SU-DHL-6 (cell line): ENCODE data around the gene C3orf62.

Experiments
- EZH2phosphoT487 ChIP-seq: fragments of 200-600 bp; sonication (generic), shearing (Covaris generic); conservative IDR thresholded peaks from 2 replicates; pipeline ENCODE4 v1.6.1; 2018; ENCODE audit warnings: mild to moderate bottlenecking, antibody characterized with exemption, low read length, moderate library complexity, mixed read lengths
- TF ChIP-seq, protein P1 (sequence below): fragments of 200-600 bp; sonication (generic); IDR thresholded peaks from one replicate; pipeline ENCODE4 v1.5.1; 2017; ENCODE audit warnings: antibody characterized with exemption, mild to moderate bottlenecking, low read length, moderate library complexity; ENCODE audit not compliant: insufficient read depth, poor library complexity, severe bottlenecking

DNA sequence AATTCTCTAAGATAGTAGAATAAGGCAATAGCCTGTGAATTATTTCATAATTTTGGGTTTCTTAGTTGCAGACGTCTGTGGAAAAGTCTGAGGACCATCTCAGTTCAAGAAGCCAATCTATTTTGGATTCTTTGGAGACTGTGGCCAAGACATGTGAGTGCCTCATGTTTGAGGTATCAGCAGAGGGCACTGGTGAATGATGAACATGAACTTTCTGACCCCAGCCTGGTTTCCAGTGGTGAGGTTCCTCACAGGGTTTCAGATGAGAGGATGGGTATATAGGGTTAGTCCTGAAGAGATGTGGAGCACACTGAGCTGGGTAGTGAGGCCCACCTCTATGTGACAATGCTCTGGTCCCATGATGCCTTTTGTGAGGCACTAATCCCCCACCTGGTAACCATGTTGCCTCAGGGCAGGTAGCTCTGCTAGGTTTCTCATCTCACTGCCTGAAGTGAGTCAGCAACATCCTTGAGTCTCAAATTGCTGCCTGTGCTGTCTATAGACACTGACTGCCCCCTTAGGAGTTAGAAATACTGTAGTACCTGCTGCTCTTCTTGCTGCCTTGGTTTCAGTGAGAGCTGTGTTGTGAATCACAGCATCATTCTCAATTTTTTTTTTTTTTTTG lies 32.3 kb downstream of the C3orf62 start:
- TF ChIP-seq, protein P1, sequence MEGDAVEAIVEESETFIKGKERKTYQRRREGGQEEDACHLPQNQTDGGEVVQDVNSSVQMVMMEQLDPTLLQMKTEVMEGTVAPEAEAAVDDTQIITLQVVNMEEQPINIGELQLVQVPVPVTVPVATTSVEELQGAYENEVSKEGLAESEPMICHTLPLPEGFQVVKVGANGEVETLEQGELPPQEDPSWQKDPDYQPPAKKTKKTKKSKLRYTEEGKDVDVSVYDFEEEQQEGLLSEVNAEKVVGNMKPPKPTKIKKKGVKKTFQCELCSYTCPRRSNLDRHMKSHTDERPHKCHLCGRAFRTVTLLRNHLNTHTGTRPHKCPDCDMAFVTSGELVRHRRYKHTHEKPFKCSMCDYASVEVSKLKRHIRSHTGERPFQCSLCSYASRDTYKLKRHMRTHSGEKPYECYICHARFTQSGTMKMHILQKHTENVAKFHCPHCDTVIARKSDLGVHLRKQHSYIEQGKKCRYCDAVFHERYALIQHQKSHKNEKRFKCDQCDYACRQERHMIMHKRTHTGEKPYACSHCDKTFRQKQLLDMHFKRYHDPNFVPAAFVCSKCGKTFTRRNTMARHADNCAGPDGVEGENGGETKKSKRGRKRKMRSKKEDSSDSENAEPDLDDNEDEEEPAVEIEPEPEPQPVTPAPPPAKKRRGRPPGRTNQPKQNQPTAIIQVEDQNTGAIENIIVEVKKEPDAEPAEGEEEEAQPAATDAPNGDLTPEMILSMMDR: no peak
- TF ChIP-seq EZH2phosphoT487: no peak
